Measurements from ENCODE around the gene CHCHD5.

Gene CHCHD5

GRCh38 chr2:112623913-112624777 lies 39.7 kb downstream of the CHCHD5 start:
- in situ Hi-C loops (cut with HindIII; ENCODE audit: low sequenced_read_pairs) = no loop called here

GRCh38 chr2:112625474-112626114 lies 41.2 kb downstream of the CHCHD5 start:
- in situ Hi-C loops (cut with HindIII; ENCODE audit: low sequenced_read_pairs) = no loop called here

GRCh38 chr2:112626604-112627059 lies 42.2 kb downstream of the CHCHD5 start:
- in situ Hi-C loops (cut with HindIII; ENCODE audit: low sequenced_read_pairs) = no loop called here

- in situ Hi-C loops (cut with HindIII; ENCODE audit: low sequenced_read_pairs) = no loop called here
Measured at GRCh38 chr2:112627060-112628040, 42.9 kb downstream of the CHCHD5 start.

GRCh38 chr2:112629224-112629623 lies 44.8 kb downstream of the CHCHD5 start:
- in situ Hi-C loops (cut with HindIII; ENCODE audit: low sequenced_read_pairs) = no loop called here

- in situ Hi-C loops (cut with HindIII; ENCODE audit: low sequenced_read_pairs) = loop anchor here (10.0 kb wide), 1 partner anchor 65 kb away; no protein-coding TSS in a partner anchor
Measured at GRCh38 chr2:112629823-112630222, 45.4 kb downstream of the CHCHD5 start.

- in situ Hi-C loops (cut with HindIII; ENCODE audit: low sequenced_read_pairs) = loop anchor here (10.0 kb wide), 1 partner anchor 65 kb away; no protein-coding TSS in a partner anchor
Measured at GRCh38 chr2:112630268-112630667, 45.9 kb downstream of the CHCHD5 start.

GRCh38 chr2:112633708-112634107 lies 49.3 kb downstream of the CHCHD5 start:
- in situ Hi-C loops (cut with HindIII; ENCODE audit: low sequenced_read_pairs) = loop anchor here (10.0 kb wide), 1 partner anchor 61 kb away; no protein-coding TSS in a partner anchor

- in situ Hi-C loops (cut with HindIII; ENCODE audit: low sequenced_read_pairs) = loop anchor here (10.0 kb wide), 1 partner anchor 60 kb away; no protein-coding TSS in a partner anchor
Measured at GRCh38 chr2:112634153-112634873, 49.9 kb downstream of the CHCHD5 start.

- in situ Hi-C loops (cut with HindIII; ENCODE audit: low sequenced_read_pairs) = loop anchor here (10.0 kb wide), 1 partner anchor 60 kb away; no protein-coding TSS in a partner anchor
Measured at GRCh38 chr2:112634874-112635157, 50.4 kb downstream of the CHCHD5 start.

GRCh38 chr2:112636605-112637288 lies 52.3 kb downstream of the CHCHD5 start:
- in situ Hi-C loops (cut with HindIII; ENCODE audit: low sequenced_read_pairs) = loop anchor here (10.0 kb wide), 1 partner anchor 58 kb away; no protein-coding TSS in a partner anchor

GRCh38 chr2:112637289-112637660 lies 52.9 kb downstream of the CHCHD5 start:
- in situ Hi-C loops (cut with HindIII; ENCODE audit: low sequenced_read_pairs) = loop anchor here (10.0 kb wide), 1 partner anchor 58 kb away; no protein-coding TSS in a partner anchor

Measured in endothelial cell of hepatic sinusoid (primary cell).